IMR-90 (cell line): ENCODE results near the gene USP36. TPM values are rescaled to one million over a fixed set of nuclear protein-coding genes. Genes with fewer than 3 reads are reported as not detected.

ENCODE experiments used
- ATAC-seq: fragments of 200-7000 bp; cut with Tn5 transposase; 2 replicates; pipeline ENCODE4 v1.9.1; 2020; ENCODE audit warnings: low read depth, mild to moderate bottlenecking, moderate library complexity
- BruUV-seq: library from RNA; stranded (reverse); fragments of 400-500 nt; replicated peaks from 2 replicates; lab custom pipeline; 2021; lab: Mats Ljungman, UMichigan
- CTCF ChIA-PET: fragments of 300-600 bp; formaldehyde crosslinking; extraction: SDS; loops from one replicate; lab custom pipeline; 2021; ENCODE audit warnings: antibody characterized with exemption; lab: Yijun Ruan, JAX
- POLR2A ChIA-PET: fragments of 300-600 bp; sonication (Branson Sonifier 250); formaldehyde crosslinking; loops from one replicate; lab custom pipeline; 2022; ENCODE audit warnings: antibody characterized with exemption; ENCODE audit not compliant: unreplicated experiment; lab: Charles Lee
- DNase-seq: peaks from one replicate; pipeline ENCODE4 v3.0.0; 2013
- H2AFZ ChIP-seq: replicated peaks from 2 replicates; pipeline ENCODE3; 2013; ENCODE audit warnings: low read length, mild to moderate bottlenecking; ENCODE audit not compliant: poor library complexity
- H2AK5ac ChIP-seq: 2 replicates; pipeline ENCODE4 v1.6.1; 2013; ENCODE audit warnings: low read depth, low read length, inconsistent platforms
- H2AK9ac ChIP-seq: replicated peaks from 2 replicates; pipeline ENCODE3; 2013; ENCODE audit warnings: mild to moderate bottlenecking, low read depth, low read length, moderate library complexity; ENCODE audit not compliant: poor library complexity
- H2BK120ac ChIP-seq: 2 replicates; pipeline ENCODE4 v1.6.1; 2013; ENCODE audit warnings: low read depth, low read length, inconsistent platforms
- H2BK15ac ChIP-seq: 3 replicates; pipeline ENCODE4 v1.6.1; 2013; ENCODE audit warnings: low read depth, low read length, inconsistent platforms
- H2BK20ac ChIP-seq: 2 replicates; pipeline ENCODE4 v1.6.1; 2013; ENCODE audit warnings: low read depth, mild to moderate bottlenecking, inconsistent platforms, low read length, moderate library complexity
- H2BK5ac ChIP-seq: 2 replicates; pipeline ENCODE4 v1.6.1; 2013; ENCODE audit warnings: mild to moderate bottlenecking, low read depth, low read length, inconsistent platforms; ENCODE audit not compliant: poor library complexity, severe bottlenecking
- H3K14ac ChIP-seq: replicated peaks from 2 replicates; pipeline ENCODE4 v1.6.1; 2013; ENCODE audit warnings: low read depth, low read length, inconsistent platforms
- H3K18ac ChIP-seq: 2 replicates; pipeline ENCODE4 v1.6.1; 2013; ENCODE audit warnings: low read depth, low read length, control low read depth
- H3K23ac ChIP-seq: 2 replicates; pipeline ENCODE4 v1.6.1; 2013; ENCODE audit warnings: low read depth, low read length, inconsistent platforms
- H3K27ac ChIP-seq: 2 replicates; pipeline ENCODE4 v1.5.1; 2013; ENCODE audit warnings: mild to moderate bottlenecking, control low read depth, low read length; ENCODE audit not compliant: insufficient read depth
- H3K27me3 ChIP-seq: 2 replicates; pipeline ENCODE4 v1.6.1; 2013; ENCODE audit warnings: low read length; ENCODE audit not compliant: control insufficient read depth, insufficient read depth
- H3K36me3 ChIP-seq: 2 replicates; pipeline ENCODE4 v1.6.1; 2013; ENCODE audit warnings: low read length, mixed read lengths; ENCODE audit not compliant: control insufficient read depth, insufficient read depth
- H3K4ac ChIP-seq: 2 replicates; pipeline ENCODE4 v1.6.1; 2013; ENCODE audit warnings: low read depth, low read length, inconsistent platforms
- H3K4me1 ChIP-seq: 2 replicates; pipeline ENCODE4 v1.6.1; 2013; ENCODE audit warnings: low read length, mixed read lengths; ENCODE audit not compliant: control insufficient read depth, insufficient read depth
- H3K4me2 ChIP-seq: 2 replicates; pipeline ENCODE4 v1.6.1; 2013; ENCODE audit warnings: low read depth, mild to moderate bottlenecking, control low read depth, low read length, moderate library complexity
- H3K4me3 ChIP-seq: 2 replicates; pipeline ENCODE4 v1.5.1; 2013; ENCODE audit warnings: low read depth, mild to moderate bottlenecking, control low read depth, low read length, moderate library complexity; ENCODE audit not compliant: insufficient read depth
- H3K56ac ChIP-seq: 2 replicates; pipeline ENCODE4 v1.6.1; 2013; ENCODE audit warnings: low read length, inconsistent platforms; ENCODE audit not compliant: insufficient read depth; ENCODE audit errors: extremely low read depth
- H3K79me1 ChIP-seq, 2 experiments: 2 replicates each; pipeline ENCODE4 v1.6.1; 2013; ENCODE audit warnings: low read length in 2 of 2, inconsistent platforms in 1 of 2, low read depth in 1 of 2
- H3K9ac ChIP-seq: 2 replicates; pipeline ENCODE4 v1.6.1; 2013; ENCODE audit warnings: low read depth, low read length, control low read depth
- H3K9me1 ChIP-seq: 2 replicates; pipeline ENCODE4 v1.6.1; 2013; ENCODE audit warnings: low read length, inconsistent platforms; ENCODE audit not compliant: insufficient read depth
- H3K9me3 ChIP-seq: 2 replicates; pipeline ENCODE4 v1.6.1; 2013; ENCODE audit warnings: low read length; ENCODE audit not compliant: control insufficient read depth, insufficient read depth
- H4K20me1 ChIP-seq: 2 replicates; pipeline ENCODE4 v1.6.1; 2013; ENCODE audit warnings: low read length, inconsistent platforms; ENCODE audit not compliant: insufficient read depth
- H4K5ac ChIP-seq: 2 replicates; pipeline ENCODE4 v1.6.1; 2013; ENCODE audit warnings: mild to moderate bottlenecking, low read depth, low read length, control low read depth
- H4K8ac ChIP-seq, 2 experiments: 2 replicates each; pipeline ENCODE4 v1.6.1; 2013; ENCODE audit warnings: low read depth in 2 of 2, low read length in 2 of 2, control low read depth in 1 of 2, inconsistent platforms in 1 of 2
- H4K91ac ChIP-seq: 2 replicates; pipeline ENCODE4 v1.6.1; 2013; ENCODE audit warnings: low read depth, low read length, inconsistent platforms; ENCODE audit not compliant: insufficient read depth
- CEBPB ChIP-seq: IDR thresholded peaks from 2 replicates; pipeline ENCODE4 v1.6.1; 2012; ENCODE audit warnings: low read depth, low read length, improper control_type of control experiment
- CTCF ChIP-seq: conservative IDR thresholded peaks from 2 replicates; pipeline ENCODE4 v1.5.1; 2012; ENCODE audit warnings: mild to moderate bottlenecking, low read depth, low read length, improper control_type of control experiment
- FOS ChIP-seq: fragments of 150-350 bp; IDR thresholded peaks from 2 replicates; pipeline ENCODE4 v1.6.1; 2016; ENCODE audit warnings: low read depth, low read length
- MAZ ChIP-seq: IDR thresholded peaks from 2 replicates; pipeline ENCODE4 v1.6.1; 2012; ENCODE audit warnings: low read depth, mild to moderate bottlenecking, low read length, improper control_type of control experiment, moderate library complexity, borderline replicate concordance
- MXI1 ChIP-seq: IDR thresholded peaks from 2 replicates; pipeline ENCODE4 v1.6.1; 2012; ENCODE audit warnings: low read depth, mild to moderate bottlenecking, low read length, moderate library complexity, borderline replicate concordance
- RCOR1 ChIP-seq: IDR thresholded peaks from 2 replicates; pipeline ENCODE4 v1.6.1; 2012; ENCODE audit warnings: mild to moderate bottlenecking, low read length, improper control_type of control experiment; ENCODE audit not compliant: insufficient replicate concordance
- RFX5 ChIP-seq: IDR thresholded peaks from 2 replicates; pipeline ENCODE4 v1.8.0; 2012; ENCODE audit warnings: low read depth, mild to moderate bottlenecking, low read length, moderate library complexity
- SMC3 ChIP-seq: fragments of 150-350 bp; IDR thresholded peaks from 2 replicates; pipeline ENCODE4 v1.6.1; 2016; ENCODE audit warnings: low read depth, mild to moderate bottlenecking, antibody characterized with exemption, low read length, moderate library complexity
- USF2 ChIP-seq: fragments of 150-350 bp; IDR thresholded peaks from 2 replicates; pipeline ENCODE4 v1.6.1; 2017; ENCODE audit warnings: mild to moderate bottlenecking, antibody characterized with exemption, low read length, low read depth
- WGBS, 2 experiments: methylation state at CpG; one replicate each; pipeline versions ENCODE4 v1.1.5 to v1.1.7; 2013; ENCODE audit warnings: missing lambda C conversion rate in 2 of 2; ENCODE audit not compliant: insufficient read length in 1 of 2; ENCODE audit errors: extremely low coverage in 2 of 2; 5-methylcytosine and 5-hydroxymethylcytosine counted together
- dilution Hi-C: fragments of 300-500 bp; cut with HindIII; formaldehyde crosslinking; loops from one replicate; pipeline ENCODE4 v1.14.3; 2018; ENCODE audit warnings: low sequenced_read_pairs; ENCODE audit not compliant: unreplicated experiment
- in situ Hi-C: fragments of 300-500 bp; cut with MboI; formaldehyde crosslinking; loops from 3 replicates; pipeline ENCODE4 v1.14.3; 2019; ENCODE audit warnings: low sequenced_read_pairs, inconsistent platforms, mixed read lengths
- intact Hi-C: fragments of 100-400 bp; cut with micrococcal nuclease; formaldehyde crosslinking; loops from 2 replicates; pipeline ENCODE4 v1.10.0; 2022
- polyA plus RNA-seq, 3 experiments: library from polyadenylated mRNA; depleted of rRNA; stranded (reverse); fragments of >200 nt; gene quantifications; 2 replicates each; pipeline ENCODE4 v1.2.3, GENCODE V29; 2012; ENCODE audit warnings: low replicate concordance in 1 of 3
- total RNA-seq: library from RNA; depleted of rRNA; stranded (reverse); fragments of >200 nt; gene quantifications from 2 replicates; pipeline ENCODE4 v1.2.3, GENCODE V29; 2012

Gene USP36
- total and polyA plus RNA-seq, 2 of the 4 experiments (the other 2 are of a cell fraction): 30.6 to 38.3 TPM

- Histone ChIP-seq H3K27ac (peak overlapping the region; percentile 82), H3K56ac (peak overlapping the region; percentile 74; the same call in 1 of the 2 replicates), H3K18ac (peak overlapping the region; percentile 4), H3K9me3 (no peaks in the 10 kb centered on the region), H3K4ac (peak overlapping the region; percentile 80), H3K23ac (peak overlapping the region; percentile 91), H3K9me1 (no peaks in the 10 kb centered on the region; the same call in 1 of the 2 replicates), H3K4me2 (no peak overlapping the region; the same call in 1 of the 2 replicates), H2BK20ac (peak overlapping the region; percentile 65), H4K8ac (peak overlapping the region; percentile 10 to 67; a peak in 3 of 4 replicates), H4K91ac (peak overlapping the region; percentile 71), H3K79me1 (peaks cover 36 to 72% of the 10 kb centered on the region in 2 experiments), H2AFZ (no peak overlapping the region), H4K20me1 (peaks cover 13% of the 10 kb centered on the region), H3K9ac (peak overlapping the region; percentile 25; the same call in 1 of the 2 replicates), H2BK120ac (peak overlapping the region; percentile 77), H3K27me3 (no peaks in the 10 kb centered on the region), H3K4me1 (peaks cover 9% of the 10 kb centered on the region), H3K4me3 (no peak overlapping the region), H3K14ac (peak overlapping the region; percentile 75), H4K5ac (peak overlapping the region; percentile 31), H2BK5ac (peak overlapping the region; percentile 88), H2BK15ac (peak overlapping the region; percentile 11), H2AK9ac (no peak overlapping the region), H2AK5ac (peak overlapping the region; percentile 76; the same call in 1 of the 2 replicates), H3K36me3 (peaks cover 26% of the 10 kb centered on the region)
- TF ChIP-seq MXI1: no peak
- no peak for TF ChIP-seq CEBPB
- no peak for TF ChIP-seq RFX5
- no peak for TF ChIP-seq RCOR1
- no peak for TF ChIP-seq FOS
- no peak for TF ChIP-seq USF2
- TF ChIP-seq MAZ: no peak
- no peak for TF ChIP-seq CTCF
- no peak for TF ChIP-seq SMC3
- intact Hi-C loops: no loop called here
- ATAC-seq (no peak), DNase-seq (no peak)
- POLR2A ChIA-PET: no interaction called here
- no CpG with 5 or more reads among the region's 4 CpGs for WGBS, 2 experiments
- no TSS peak for BruUV-seq
- dilution Hi-C loops: no loop called here
- in situ Hi-C loops: loop anchor here (5.0 to 25.0 kb wide), 2 partner anchors 106 to 526 kb away; no protein-coding TSS in a partner anchor
- CTCF ChIA-PET: interaction anchor here (0.9 kb wide), 1 partner anchor 364 kb away, joined by 3 read pairs; no protein-coding TSS in a partner anchor
These were observed 20.6 kb upstream of the USP36 start for GRCh38 chr17:78861229-78861628.
